Trophoblast cell (in vitro differentiated cells and primary cell): ENCODE results near the gene PRR23E.

Source experiments
- DNase-seq, 2 donors: peaks; one replicate each; pipeline ENCODE4 v3.0.0-alpha.2; 2016
- H2AFZ ChIP-seq: 2 replicates; pipeline ENCODE4 v1.6.1; 2013; ENCODE audit warnings: low read length, moderate library complexity, mild to moderate bottlenecking; ENCODE audit not compliant: insufficient read depth, poor library complexity
- H2AK5ac ChIP-seq: 2 replicates; pipeline ENCODE4 v1.6.1; 2013; ENCODE audit warnings: mild to moderate bottlenecking, low read length
- H2BK120ac ChIP-seq: 2 replicates; pipeline ENCODE4 v1.6.1; 2013; ENCODE audit warnings: low read length, mild to moderate bottlenecking, moderate library complexity; ENCODE audit not compliant: insufficient read depth, poor library complexity
- H2BK12ac ChIP-seq: 2 replicates; pipeline ENCODE4 v1.6.1; 2013; ENCODE audit warnings: mild to moderate bottlenecking, low read length, moderate library complexity
- H2BK5ac ChIP-seq: 2 replicates; pipeline ENCODE4 v1.6.1; 2013; ENCODE audit warnings: low read length, low read depth, moderate library complexity, mild to moderate bottlenecking; ENCODE audit not compliant: poor library complexity
- H3K14ac ChIP-seq: 2 replicates; pipeline ENCODE4 v1.6.1; 2013; ENCODE audit warnings: mild to moderate bottlenecking, low read length
- H3K18ac ChIP-seq: 2 replicates; pipeline ENCODE4 v1.6.1; 2013; ENCODE audit warnings: mild to moderate bottlenecking, low read length
- H3K23ac ChIP-seq: 2 replicates; pipeline ENCODE4 v1.6.1; 2013; ENCODE audit warnings: low read length
- H3K27ac ChIP-seq: 2 replicates; pipeline ENCODE4 v1.5.1; 2013; ENCODE audit warnings: low read depth, mild to moderate bottlenecking, inconsistent platforms, low read length, moderate library complexity
- H3K27me3 ChIP-seq: 2 replicates; pipeline ENCODE4 v1.6.1; 2013; ENCODE audit warnings: inconsistent platforms, mild to moderate bottlenecking, low read length, moderate library complexity; ENCODE audit not compliant: insufficient read depth
- H3K36me3 ChIP-seq, 2 experiments: 1 replicate in 1 of 2; 2 replicates in 1 of 2; pipeline ENCODE4 v1.6.1; 2013; ENCODE audit warnings: low read length in 2 of 2, mild to moderate bottlenecking in 2 of 2, moderate library complexity in 1 of 2; ENCODE audit not compliant: insufficient read depth in 2 of 2, control insufficient read depth in 1 of 2
- H3K4ac ChIP-seq: 2 replicates; pipeline ENCODE4 v1.6.1; 2013; ENCODE audit warnings: low read depth, mild to moderate bottlenecking, low read length, moderate library complexity
- H3K4me1 ChIP-seq, 2 experiments: 1 replicate in 1 of 2; 2 replicates in 1 of 2; pipeline ENCODE4 v1.6.1; 2013; ENCODE audit warnings: low read length in 2 of 2, mild to moderate bottlenecking in 2 of 2, moderate library complexity in 1 of 2; ENCODE audit not compliant: insufficient read depth in 2 of 2, control insufficient read depth in 1 of 2
- H3K4me2 ChIP-seq: 2 replicates; pipeline ENCODE4 v1.6.1; 2013; ENCODE audit warnings: inconsistent platforms, mild to moderate bottlenecking, low read length, moderate library complexity
- H3K4me3 ChIP-seq: 2 replicates; pipeline ENCODE4 v1.5.1; 2013; ENCODE audit warnings: mild to moderate bottlenecking, low read depth, low read length, inconsistent platforms
- H3K79me1 ChIP-seq: one replicate; pipeline ENCODE4 v1.6.1; 2013; ENCODE audit warnings: low read length
- H3K79me2 ChIP-seq: 2 replicates; pipeline ENCODE4 v1.6.1; 2013; ENCODE audit warnings: low read length, mild to moderate bottlenecking; ENCODE audit not compliant: control insufficient read depth, insufficient read depth, poor library complexity
- H3K9ac ChIP-seq: 2 replicates; pipeline ENCODE4 v1.6.1; 2013; ENCODE audit warnings: mild to moderate bottlenecking, low read length
- H3K9me3 ChIP-seq: 2 replicates; pipeline ENCODE4 v1.6.1; 2013; ENCODE audit warnings: low read depth, mild to moderate bottlenecking, control low read depth, inconsistent platforms, low read length; ENCODE audit not compliant: insufficient read depth
- H4K12ac ChIP-seq: 2 replicates; pipeline ENCODE4 v1.6.1; 2013; ENCODE audit warnings: low read depth, mild to moderate bottlenecking, low read length, moderate library complexity
- H4K8ac ChIP-seq: 2 replicates; pipeline ENCODE4 v1.6.1; 2013; ENCODE audit warnings: low read depth, mild to moderate bottlenecking, low read length, moderate library complexity
- H4K91ac ChIP-seq: one replicate; pipeline ENCODE4 v1.6.1; 2013; ENCODE audit warnings: low read depth, mild to moderate bottlenecking, low read length, moderate library complexity
- WGBS: extraction: QIAGEN DNeasy Blood & Tissue Kit; methylation state at CpG from one replicate; pipeline ENCODE4 v1.1.7; 2013; ENCODE audit warnings: missing lambda C conversion rate; ENCODE audit not compliant: insufficient read length, insufficient coverage; ENCODE audit errors: extremely low coverage; 5-methylcytosine and 5-hydroxymethylcytosine counted together

PRR23E gene

DNA sequence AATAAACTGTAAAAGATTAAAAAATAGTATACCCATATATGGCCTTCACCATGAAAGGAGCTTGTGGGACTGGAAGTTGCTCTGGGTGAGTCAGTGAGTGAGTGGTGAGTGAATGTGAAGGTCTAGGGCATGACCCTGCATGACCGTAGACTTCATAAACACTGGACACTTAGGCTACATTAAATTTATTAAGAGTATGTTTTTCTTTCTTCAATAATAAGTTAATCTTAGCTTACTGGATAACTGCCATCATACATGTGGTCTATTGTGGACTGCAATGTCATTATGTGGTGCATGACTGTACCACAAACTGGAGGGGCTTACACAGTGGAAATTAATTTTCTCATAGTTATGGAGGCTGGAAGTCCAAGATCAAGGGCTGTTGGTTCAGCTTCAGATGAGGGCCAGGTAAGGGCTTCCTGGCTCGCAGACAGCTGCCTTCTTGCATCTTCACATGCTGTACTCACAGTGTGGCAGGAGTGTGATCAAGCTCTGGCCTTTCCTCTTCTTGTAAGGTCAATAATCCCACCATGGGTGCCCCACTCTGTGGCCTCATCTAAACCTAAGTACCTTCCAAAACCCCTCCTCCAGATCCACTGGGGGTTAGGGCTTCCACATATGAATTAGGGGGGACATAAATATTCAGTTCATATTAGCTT is 40.8 kb upstream of the PRR23E start:
- DNase-seq = no peak
- no peak overlapping the region for H2AFZ ChIP-seq
- H4K12ac ChIP-seq = no peak overlapping the region
- no peak overlapping the region for H2BK12ac ChIP-seq
- no peaks in the 10 kb centered on the region for H3K27me3 ChIP-seq
- no peaks in the 10 kb centered on the region for H3K4me1 ChIP-seq
- H3K27ac ChIP-seq = no peak overlapping the region
- H3K9me3 ChIP-seq = peaks cover 14% of the 10 kb centered on the region
- no peak overlapping the region for H3K14ac ChIP-seq
- no peak overlapping the region for H3K4me2 ChIP-seq
- no CpG with 5 or more reads among the region's 2 CpGs for WGBS
- no peak overlapping the region for H4K8ac ChIP-seq
- no peak overlapping the region for H4K91ac ChIP-seq
- no peaks in the 10 kb centered on the region for H3K79me1 ChIP-seq
- H2AK5ac ChIP-seq = no peak overlapping the region
- H3K4me3 ChIP-seq = no peak overlapping the region
- H3K18ac ChIP-seq = no peak overlapping the region
- no peak overlapping the region for H3K9ac ChIP-seq
- H2BK5ac ChIP-seq = no peak overlapping the region
- no peaks in the 10 kb centered on the region for H3K79me2 ChIP-seq
- H2BK120ac ChIP-seq = no peak overlapping the region
- no peaks in the 10 kb centered on the region for H3K36me3 ChIP-seq
- no peak overlapping the region for H3K4ac ChIP-seq
- no peak overlapping the region for H3K23ac ChIP-seq

DNA sequence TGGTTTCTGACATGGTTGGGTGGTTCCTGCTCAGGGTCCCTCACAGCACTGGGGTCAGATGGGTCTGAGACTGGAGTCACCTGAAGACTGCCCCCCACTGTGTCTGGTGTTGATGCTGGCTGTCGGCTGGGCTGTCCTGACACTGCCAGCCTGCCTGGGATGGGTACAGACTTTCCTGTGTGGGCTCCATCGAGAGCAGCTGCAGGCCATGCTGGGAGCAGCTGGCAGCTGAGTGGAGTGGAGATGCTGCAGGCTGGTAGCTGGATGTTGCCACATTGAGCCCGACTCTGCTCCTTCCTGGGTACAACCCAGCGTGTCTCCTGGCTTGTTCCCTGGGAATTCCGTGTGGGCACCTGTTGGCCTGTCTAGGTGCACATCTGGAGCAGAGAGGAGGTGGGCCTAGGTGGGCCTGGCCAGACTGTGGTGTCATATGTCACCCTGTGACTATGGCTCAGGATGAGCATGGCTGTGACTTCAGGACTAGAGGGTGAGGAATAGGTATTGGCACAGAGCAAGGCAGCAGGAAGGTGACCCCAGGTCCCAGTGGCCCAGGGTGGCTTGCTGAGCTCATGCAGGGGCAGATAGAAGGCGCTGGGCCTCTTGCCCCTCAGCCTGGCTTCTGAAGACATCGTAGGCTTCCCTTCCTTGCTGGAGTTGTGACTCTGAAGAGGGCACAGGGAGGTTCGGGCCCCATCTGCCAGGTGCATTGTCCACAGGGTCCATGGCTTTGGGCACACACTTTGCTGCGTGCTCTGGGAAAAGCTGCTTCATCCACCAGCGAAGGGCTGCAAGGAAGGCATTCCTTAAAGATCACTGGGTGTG is 40.0 kb upstream of the PRR23E start:
- Histone ChIP-seq H2AK5ac (no peak overlapping the region), H3K9me3 (peaks cover 14% of the 10 kb centered on the region), H2BK120ac (no peak overlapping the region), H3K27ac (no peak overlapping the region), H4K12ac (no peak overlapping the region), H3K79me1 (no peaks in the 10 kb centered on the region), H3K4me1 (no peaks in the 10 kb centered on the region), H3K23ac (no peak overlapping the region), H4K8ac (no peak overlapping the region), H2AFZ (no peak overlapping the region), H3K9ac (no peak overlapping the region), H2BK5ac (no peak overlapping the region), H3K4me3 (no peak overlapping the region), H3K18ac (no peak overlapping the region), H3K27me3 (no peaks in the 10 kb centered on the region), H3K4me2 (no peak overlapping the region), H4K91ac (no peak overlapping the region), H3K4ac (no peak overlapping the region), H2BK12ac (no peak overlapping the region), H3K36me3 (no peaks in the 10 kb centered on the region), H3K79me2 (no peaks in the 10 kb centered on the region), H3K14ac (no peak overlapping the region)
- no CpG with 5 or more reads among the region's 10 CpGs for WGBS
- no peak for DNase-seq

DNA sequence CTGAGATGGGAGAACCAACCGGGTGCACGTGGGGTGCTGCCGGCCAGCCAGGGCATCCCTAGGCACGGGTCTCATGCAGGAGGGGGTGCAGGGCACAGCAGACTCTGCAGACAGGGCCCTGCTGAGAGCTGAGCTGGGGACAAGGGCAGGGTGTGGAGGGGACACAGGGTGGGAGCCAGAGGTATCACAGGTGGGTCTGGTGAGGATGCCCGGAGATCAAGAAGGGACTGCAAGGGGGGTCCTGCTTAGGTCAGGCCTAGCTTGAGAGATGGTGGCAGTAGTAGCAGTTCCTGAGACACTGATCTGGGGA is 39.5 kb upstream of the PRR23E start:
- peaks cover 14% of the 10 kb centered on the region for H3K9me3 ChIP-seq
- H2BK120ac ChIP-seq = no peak overlapping the region
- no peak overlapping the region for H2BK5ac ChIP-seq
- H3K4me3 ChIP-seq = no peak overlapping the region
- H3K23ac ChIP-seq = no peak overlapping the region
- H2BK12ac ChIP-seq = no peak overlapping the region
- WGBS = no CpG with 5 or more reads among the region's 5 CpGs
- H4K8ac ChIP-seq = no peak overlapping the region
- H3K9ac ChIP-seq = no peak overlapping the region
- H3K36me3 ChIP-seq = no peaks in the 10 kb centered on the region
- H2AFZ ChIP-seq = no peak overlapping the region
- no peak overlapping the region for H3K4me2 ChIP-seq
- no peak overlapping the region for H3K14ac ChIP-seq
- H3K27me3 ChIP-seq = no peaks in the 10 kb centered on the region
- H3K27ac ChIP-seq = no peak overlapping the region
- H3K79me1 ChIP-seq = no peaks in the 10 kb centered on the region
- H2AK5ac ChIP-seq = no peak overlapping the region
- H3K4ac ChIP-seq = no peak overlapping the region
- no peak overlapping the region for H4K91ac ChIP-seq
- no peaks in the 10 kb centered on the region for H3K79me2 ChIP-seq
- H3K4me1 ChIP-seq = no peaks in the 10 kb centered on the region
- no peak for DNase-seq
- H4K12ac ChIP-seq = no peak overlapping the region
- no peak overlapping the region for H3K18ac ChIP-seq

DNA sequence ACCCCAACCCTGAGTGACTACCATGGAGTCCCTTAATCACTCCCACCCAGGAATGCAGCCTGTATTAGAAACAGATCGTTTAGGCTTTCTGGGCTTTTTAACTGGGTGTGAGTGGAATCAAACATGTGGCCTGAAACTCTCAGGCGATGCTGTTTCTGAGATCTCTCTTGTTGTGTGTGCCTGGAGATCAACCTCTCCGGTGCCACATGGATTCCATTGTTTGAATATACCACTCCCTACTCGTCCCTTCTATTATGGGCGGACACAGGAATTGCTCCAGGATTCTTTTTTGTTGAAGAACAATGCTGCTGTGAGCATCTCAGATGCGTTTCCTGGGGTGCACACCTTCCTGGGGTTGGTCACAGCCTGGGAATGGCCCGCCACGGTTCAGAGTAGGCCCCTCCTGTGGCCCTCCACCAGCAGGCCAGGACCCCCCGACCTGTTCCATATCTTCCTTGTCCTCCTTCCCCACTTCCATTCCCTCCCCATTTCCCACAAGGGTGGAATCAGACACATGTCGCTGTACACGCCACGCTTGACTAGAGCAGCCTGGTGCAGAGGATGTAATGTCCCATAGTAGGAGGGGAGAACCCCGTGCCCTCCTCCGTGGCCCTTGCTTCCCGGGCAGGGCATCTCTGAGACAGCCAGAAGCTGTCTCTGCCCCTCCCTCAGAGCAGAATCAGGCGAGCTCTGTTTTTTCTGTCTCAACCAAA is 36.4 kb upstream of the PRR23E start:
- H3K79me2 ChIP-seq = no peaks in the 10 kb centered on the region
- H2BK12ac ChIP-seq = no peak overlapping the region
- H3K9me3 ChIP-seq = peaks cover 14% of the 10 kb centered on the region
- no peaks in the 10 kb centered on the region for H3K36me3 ChIP-seq
- H3K79me1 ChIP-seq = no peaks in the 10 kb centered on the region
- H3K4me2 ChIP-seq = no peak overlapping the region
- H3K9ac ChIP-seq = no peak overlapping the region
- H2BK5ac ChIP-seq = no peak overlapping the region
- H3K4ac ChIP-seq = no peak overlapping the region
- no peak overlapping the region for H4K12ac ChIP-seq
- DNase-seq = no peak
- no CpG with 5 or more reads among the region's 16 CpGs for WGBS
- no peak overlapping the region for H4K91ac ChIP-seq
- H2AFZ ChIP-seq = no peak overlapping the region
- no peak overlapping the region for H3K23ac ChIP-seq
- H3K4me1 ChIP-seq = no peaks in the 10 kb centered on the region
- H3K27ac ChIP-seq = no peak overlapping the region
- no peak overlapping the region for H2AK5ac ChIP-seq
- no peak overlapping the region for H3K18ac ChIP-seq
- H3K4me3 ChIP-seq = no peak overlapping the region
- no peaks in the 10 kb centered on the region for H3K27me3 ChIP-seq
- H3K14ac ChIP-seq = no peak overlapping the region
- no peak overlapping the region for H2BK120ac ChIP-seq
- H4K8ac ChIP-seq = no peak overlapping the region
